ENCODE data around the gene PM20D1.
"Not testable (repeated sequence)": the region's sequence is repeated elsewhere in the genome, so short reads cannot be mapped to it uniquely, and the experiment has no call there.

Gene PM20D1, protein sequence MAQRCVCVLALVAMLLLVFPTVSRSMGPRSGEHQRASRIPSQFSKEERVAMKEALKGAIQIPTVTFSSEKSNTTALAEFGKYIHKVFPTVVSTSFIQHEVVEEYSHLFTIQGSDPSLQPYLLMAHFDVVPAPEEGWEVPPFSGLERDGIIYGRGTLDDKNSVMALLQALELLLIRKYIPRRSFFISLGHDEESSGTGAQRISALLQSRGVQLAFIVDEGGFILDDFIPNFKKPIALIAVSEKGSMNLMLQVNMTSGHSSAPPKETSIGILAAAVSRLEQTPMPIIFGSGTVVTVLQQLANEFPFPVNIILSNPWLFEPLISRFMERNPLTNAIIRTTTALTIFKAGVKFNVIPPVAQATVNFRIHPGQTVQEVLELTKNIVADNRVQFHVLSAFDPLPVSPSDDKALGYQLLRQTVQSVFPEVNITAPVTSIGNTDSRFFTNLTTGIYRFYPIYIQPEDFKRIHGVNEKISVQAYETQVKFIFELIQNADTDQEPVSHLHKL

DNA sequence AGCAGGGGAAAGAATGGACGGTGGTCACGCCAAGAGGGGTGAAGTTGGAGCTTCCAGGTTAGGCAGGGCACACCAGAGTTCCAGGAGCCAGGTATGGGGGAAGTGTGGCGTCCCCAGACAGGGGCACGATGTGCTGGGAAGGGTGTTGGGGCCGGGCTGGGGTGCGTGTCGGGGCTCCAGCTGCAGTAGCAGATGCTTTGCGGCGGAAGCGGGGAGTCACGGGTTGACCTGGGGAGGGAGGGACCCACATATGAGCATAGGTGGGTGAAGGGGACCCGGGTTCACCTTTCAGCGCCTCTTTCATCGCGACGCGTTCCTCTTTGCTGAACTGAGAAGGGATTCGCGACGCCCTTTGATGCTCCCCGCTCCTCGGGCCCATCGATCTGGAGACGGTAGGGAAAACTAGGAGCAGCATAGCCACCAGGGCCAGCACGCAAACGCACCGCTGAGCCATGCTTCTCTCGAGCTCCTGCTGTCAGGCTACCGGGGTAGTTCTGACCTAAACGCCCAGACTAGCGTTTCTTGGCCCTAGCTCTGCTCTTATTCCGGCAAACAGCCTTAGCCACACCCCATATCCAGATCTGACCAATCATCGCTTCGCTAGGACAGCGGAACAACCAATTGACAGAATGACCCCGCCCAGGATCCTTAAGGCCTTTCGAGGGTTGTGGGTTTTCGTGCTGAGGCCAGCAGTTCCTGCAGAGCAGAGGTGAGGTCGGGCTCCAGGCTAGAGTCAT is at the start of gene PM20D1:
PM20D1 (minus strand) TSS at position 514 of the 737 bp plus-strand sequence; CDS start at position 454, 60 bp downstream.
- peak; percentile 81 for DNase-seq

DNA sequence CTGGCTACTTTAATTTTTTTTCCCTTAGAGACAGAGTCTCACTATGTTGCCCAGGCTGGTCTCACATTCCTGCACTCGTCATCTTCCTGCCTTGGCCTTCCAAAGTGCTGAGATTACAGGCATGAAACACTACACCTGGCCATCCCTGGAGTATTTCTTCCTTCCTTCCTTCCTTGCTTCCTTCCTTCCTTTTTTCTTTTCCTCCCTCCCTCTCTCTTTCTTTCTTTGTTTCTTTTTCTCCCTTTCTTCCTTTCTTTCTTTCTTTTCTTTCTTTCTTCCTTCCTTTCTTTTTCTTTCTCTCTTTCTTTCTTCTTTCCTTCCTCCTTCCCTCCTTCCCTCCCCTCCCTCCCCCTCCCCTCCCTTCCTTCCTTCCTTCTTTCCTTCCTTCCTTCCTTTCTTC is 46.4 kb upstream of the PM20D1 start:
- DNase-seq: no peak

DNA sequence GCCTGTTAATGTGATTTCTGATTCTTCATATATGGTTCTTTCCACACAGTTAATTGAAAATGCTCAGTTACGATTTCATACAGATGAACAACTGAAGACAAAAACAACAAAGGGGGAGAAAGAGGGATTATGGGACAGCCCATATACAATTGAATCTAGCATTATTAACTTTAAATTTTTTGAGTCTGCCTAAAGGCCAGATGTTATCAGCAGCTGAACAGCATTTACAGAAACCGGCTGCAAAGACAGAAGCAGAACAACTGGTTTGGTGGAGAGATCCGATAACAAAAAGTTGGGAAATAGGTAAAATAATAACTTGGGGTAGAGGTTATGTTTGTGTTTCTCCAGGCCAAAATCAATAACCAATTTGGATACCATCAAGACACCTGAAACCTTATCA is 44.2 kb upstream of the PM20D1 start:
- DNase-seq: not testable (repeated sequence)

DNA sequence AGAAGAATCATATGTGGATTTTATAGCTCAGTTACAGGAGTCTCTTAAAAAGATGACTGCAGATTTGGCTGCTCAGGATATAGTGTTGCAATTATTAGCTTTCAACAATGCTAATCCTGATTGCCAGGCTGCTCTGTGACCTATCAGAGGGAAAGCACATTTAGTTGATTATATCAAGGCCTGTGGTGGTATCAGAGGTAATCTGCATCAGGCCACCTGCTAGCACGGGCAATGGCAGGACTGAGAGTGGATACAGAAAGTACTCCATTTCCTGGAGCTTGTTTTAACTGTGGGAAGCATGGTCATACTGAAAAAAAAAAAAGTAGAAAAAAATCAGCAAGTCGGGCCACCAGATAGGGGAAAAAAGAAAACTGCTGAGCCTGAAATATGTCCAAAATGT is 42.2 kb upstream of the PM20D1 start:
- DNase-seq: not testable (repeated sequence)

DNA sequence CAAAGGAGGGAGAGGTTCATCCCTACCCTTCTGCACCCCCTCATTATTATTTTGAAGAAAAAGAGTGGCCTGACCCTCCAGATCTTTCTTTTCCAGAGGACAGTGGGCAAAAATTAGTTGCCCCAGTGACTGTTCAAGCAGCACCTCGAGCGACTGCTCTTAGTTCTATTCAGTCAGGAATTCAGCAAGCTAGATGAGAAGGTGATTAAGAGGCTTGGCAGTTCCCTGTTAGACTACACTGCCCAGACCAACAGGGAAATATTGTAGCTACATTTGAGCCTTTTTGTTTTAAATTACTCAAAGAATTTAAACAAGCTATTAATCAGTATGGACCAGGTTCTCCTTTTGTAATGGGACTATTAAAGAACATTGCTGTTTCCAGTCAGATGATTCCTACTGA is 41.5 kb upstream of the PM20D1 start:
- DNase-seq: not testable (repeated sequence)

DNA sequence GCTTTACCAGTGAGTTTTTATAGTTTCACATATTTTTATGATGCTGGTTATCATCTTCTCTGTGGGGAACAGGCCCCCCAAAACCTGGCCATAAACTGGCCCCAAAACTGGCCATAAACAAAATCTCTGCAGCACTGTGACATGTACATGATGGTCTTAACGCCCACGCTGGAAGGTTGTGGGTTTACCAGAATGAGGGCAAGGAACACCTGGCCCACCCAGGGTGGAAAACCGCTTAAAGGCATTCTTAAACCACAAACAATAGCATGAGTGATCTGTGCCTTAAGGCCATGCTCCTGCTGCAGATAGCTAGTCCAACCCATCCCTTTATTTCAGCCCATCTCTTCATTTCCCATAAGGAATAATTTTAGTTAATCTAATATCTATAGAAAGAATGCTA is 40.7 kb upstream of the PM20D1 start:
- not testable (repeated sequence) for DNase-seq

DNA sequence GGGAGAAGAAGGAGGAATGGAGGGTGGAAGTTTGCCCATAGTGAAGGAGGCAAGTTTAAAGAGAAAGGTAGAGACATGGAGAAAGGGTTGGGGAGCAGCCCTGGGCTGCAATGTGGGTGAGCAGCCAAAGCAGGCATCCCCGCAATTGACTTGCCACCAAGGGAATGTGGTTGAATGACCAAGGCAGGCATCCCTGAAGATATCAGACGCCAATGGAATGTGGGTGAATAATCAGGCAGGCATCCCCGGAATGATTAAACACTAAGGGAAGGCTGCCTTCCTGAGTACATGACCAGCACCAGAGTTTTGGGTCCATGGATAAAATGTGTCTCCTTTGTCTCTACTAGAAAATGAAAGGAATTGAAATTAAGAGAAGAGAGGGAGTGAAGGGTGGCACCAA is 39.8 kb upstream of the PM20D1 start:
- DNase-seq: not testable (repeated sequence)

DNA sequence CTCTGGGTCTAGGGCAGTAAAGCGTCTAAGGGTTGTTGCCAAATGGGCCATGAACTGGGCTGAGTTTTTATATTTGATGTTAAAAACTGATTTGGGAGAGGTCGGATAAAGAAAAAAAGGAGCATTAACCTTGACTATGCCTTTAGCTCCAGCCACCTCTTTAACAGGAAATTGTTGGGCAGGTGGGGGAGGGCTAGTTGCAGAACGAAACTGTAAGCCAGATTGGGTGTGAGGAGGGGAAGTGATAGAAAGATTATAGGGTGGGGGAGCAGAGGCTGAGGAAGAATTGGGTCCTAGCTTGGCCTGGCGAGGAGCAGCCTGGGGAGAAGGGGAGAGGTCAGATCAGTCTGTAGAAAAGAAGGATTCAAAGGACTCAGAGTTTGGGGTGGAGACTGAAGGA is 39.1 kb upstream of the PM20D1 start:
- DNase-seq: not testable (repeated sequence)

DNA sequence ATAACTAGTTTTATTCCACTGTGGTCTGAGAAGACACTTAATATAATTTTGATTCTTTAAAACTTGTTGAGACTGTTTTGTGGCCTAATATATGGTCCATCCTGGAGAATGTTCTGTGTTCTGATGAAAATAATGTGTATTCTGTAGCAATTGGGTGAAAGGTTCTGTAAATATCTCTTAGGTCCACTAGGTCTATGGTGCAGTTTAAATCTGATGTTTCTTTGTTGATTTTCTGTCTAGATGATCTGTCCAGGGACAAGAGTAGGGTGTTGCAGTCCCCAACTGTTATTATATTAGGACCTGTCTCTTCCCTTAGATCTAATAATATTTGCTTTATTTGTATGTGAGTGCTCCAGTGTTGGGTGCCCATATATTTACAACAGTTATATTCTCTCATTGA is 33.9 kb upstream of the PM20D1 start:
- DNase-seq: no peak

DNA sequence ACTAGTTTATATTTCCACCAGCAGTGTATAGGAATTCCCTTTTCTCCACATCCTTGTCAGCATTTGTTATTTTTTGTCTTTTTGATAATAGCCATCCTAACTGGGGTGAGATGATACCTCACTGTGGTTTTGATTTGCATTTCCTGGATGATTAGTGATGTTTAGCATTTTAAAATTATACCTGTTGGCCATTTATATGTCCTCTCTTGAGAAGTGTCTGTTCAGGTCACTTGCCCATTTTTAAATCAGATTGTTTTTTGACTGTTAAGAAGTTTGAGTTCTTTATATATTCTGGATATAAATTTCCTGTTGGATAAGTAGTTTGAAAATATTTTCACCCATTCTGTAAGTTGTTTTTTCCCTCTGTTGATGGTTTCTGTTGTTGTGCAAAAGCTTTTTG is 31.0 kb upstream of the PM20D1 start:
- no peak for DNase-seq

DNA sequence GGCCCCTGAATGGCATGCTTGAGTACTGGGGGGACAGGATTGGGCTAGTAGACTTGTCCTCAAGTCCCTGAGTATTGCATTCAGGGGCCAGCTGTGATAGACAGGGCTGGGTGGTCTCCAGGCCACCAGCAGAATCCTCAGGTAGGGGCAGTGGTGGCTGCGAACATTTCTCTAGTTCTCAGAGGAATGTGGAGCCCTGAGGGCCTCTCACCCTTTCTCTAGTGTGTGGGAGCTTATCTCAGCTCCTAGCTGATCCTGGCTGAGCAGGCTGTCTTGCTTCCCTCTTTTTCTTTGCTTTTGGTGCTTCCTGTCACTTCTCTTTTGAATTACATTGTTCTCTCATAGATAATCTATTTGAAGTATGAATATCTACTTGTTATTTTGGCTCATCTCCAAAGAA is 30.0 kb upstream of the PM20D1 start:
- DNase-seq: no peak

DNA sequence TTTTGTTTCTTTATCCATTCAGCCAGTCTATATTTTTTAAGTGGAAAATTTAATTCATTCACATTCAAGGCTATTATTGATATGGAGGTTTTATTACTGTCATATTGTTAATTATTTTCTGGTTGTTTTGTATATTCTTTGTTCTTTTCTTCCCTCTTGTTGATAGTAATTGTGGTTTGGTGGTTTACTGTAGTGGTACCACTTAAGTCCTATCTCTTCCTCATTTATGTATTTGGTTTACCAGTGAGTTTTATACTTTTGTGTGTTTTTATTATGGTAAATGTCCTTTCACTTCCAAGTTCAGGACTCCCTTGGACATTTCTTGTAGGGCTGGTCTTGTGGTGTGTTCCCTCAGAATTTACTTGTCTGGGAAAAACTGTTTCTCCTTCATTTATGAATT is 28.1 kb upstream of the PM20D1 start:
- DNase-seq: no peak

DNA sequence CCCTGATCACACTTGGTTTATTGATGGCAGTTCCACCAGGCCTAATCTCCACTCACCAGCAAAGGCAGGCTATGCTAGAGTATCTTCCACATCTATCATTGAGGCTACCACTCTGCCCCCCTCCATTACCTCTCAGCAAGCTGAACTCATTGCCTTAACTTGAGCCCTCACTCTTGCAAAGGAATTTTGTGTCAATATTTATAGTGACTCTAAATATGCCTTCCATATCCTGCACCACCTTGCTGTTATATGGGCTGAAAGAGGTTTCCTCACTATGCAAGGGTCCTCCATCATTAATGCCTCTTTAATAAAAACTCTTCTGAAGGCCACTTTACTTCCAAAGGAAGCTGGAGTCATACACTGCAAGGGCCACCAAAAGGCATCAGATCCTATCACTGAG is 23.2 kb upstream of the PM20D1 start:
- DNase-seq: not testable (repeated sequence)

DNA sequence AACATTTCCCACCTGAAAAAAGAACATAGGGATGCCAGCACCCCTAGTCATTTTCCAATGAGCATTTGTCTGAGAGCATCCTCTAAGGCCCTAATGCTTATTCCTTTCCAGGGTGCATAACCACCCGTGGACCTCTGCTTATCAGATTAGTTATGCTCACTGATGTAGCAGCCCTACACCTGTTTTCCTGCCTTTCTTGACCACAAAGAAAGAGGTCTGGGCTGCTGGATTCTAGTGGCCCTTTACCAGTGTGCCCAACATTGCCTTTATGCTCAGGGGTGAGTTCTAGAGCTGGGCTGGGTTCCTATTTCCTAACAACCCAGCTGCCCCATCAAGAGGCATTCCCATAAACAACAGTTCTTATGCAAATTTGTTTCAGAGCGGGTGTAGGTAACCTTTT is 20.3 kb upstream of the PM20D1 start:
- DNase-seq: no peak

DNA sequence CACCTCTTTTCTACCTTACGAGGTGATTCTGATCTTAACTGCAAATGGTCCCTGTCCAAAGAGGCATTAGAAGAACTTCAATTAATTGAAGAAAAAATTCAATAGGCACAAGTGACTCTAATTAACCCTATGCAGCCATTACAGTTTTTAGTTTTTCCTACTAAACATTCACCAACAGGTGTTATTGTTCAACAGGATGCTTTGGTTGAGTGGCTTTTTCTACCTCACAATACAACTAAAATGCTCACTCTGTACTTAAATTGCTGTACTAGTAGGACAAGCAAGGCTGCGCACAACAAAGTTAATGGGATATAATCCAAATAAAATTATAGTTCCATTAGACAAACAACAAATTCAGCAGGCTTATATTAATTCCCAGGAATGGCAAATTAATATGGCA is 11.6 kb upstream of the PM20D1 start:
- no peak for DNase-seq

DNA sequence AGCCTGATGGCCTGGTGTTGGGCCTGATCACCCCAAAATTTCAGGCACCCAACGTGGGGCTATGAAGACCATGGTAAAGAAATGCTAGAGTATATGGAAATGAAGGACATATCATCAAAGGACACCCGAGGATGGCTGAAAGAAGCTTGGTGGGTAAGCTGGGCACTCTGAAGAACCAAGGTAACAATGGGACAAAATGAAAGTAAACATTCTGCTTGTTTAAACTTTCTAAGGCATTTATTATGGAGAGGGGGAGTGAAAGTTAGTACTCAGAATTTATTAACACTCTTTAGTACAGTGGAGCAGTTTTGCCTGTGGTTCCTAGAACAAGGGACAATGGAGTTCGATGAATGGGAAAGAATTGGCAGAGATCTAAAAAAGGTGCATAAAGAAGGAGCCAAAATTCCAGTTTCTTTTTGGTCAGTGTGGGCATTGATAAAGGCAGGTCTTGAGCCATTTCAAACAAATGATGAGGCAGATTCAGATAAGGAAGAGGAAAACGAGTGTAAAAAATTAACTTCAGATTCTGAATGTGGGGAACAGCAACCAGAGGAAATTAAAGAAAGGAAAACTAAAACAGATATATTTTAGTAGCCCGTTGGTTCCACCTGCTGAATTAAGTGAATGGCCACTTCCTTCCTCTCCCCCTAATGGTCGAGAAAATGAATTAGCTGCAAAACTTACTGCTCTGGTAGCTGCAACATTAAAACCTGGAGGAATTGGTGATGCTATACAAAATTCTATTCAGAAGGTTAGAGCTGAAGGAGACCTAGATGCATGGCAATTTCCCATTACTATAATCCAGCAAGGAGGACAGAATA is 8.4 kb upstream of the PM20D1 start:
- no peak for DNase-seq

DNA sequence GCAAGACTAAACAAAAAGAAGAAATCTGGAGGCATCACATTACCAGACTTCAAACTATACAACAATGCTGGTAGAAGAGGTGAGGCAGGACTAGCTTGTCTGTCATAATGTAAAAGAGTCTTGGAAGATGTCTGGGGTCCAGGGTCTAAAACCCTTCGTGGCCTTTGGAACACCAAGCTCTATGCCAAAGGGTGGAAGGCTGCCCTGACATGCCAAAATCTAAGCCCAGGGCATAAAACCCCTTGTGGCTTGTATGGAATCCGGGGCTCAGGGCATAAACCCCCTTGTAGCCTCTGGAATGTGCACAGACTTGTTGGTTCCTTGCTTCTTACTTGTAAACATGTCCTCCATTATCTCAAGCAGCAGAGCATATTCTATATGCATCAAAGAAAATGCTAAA is 7.6 kb upstream of the PM20D1 start:
- DNase-seq: not testable (repeated sequence)

DNA sequence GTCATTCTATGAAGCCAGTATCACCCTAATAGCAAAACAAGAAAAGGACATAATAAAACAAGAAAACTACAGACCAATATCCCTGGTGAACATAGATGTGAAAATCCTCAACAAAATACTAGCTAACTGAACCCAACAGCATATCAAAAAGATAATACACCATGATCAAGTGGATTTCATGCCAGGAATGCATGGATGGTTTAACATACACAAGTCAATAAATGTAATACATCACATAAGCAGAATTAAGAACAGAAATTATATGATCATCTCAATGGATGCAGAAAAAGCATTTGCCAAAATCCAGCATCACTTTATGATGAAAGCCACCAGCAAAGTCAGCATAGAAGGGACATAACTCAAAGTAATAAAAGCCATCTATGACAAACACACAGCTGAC is 6.5 kb upstream of the PM20D1 start:
- no peak for DNase-seq

DNA sequence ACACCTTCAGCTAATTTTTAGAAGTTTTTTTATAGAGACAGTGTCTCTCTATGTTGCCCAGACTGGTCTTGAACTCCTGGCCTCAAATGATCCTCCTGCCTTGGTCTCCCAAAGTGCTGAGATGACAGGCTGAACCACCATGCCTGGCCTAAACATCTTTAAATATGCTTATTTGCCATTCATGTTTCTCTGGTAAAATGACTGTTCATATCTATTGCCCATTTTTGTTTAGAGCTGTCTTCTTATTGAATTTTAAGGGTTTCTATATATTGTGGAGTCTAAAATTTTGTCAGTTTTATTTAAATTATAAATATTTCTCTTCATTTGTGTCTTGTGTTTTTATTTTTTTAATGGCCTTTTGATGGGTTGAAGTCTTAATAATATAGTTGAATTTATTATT is 3.0 kb upstream of the PM20D1 start:
- DNase-seq: no peak

DNA sequence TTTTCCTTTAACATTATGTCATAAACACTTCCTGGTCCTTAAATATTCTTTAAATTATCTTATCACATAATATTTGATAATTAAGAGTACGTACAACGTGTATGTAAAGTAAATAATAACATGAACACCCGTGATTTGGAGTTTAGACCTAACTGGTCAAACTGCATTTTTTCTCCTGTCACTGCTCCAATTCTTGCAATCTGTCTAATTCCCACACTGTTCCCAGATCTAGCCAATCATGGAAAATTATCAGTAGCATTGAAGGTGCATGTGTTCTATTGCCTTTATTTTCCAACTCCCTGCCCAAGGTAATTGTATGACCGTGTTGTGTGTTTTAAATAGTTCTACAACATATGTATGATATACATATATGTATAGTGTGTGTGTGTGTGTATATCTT is 2.1 kb upstream of the PM20D1 start:
- no peak for DNase-seq

DNA sequence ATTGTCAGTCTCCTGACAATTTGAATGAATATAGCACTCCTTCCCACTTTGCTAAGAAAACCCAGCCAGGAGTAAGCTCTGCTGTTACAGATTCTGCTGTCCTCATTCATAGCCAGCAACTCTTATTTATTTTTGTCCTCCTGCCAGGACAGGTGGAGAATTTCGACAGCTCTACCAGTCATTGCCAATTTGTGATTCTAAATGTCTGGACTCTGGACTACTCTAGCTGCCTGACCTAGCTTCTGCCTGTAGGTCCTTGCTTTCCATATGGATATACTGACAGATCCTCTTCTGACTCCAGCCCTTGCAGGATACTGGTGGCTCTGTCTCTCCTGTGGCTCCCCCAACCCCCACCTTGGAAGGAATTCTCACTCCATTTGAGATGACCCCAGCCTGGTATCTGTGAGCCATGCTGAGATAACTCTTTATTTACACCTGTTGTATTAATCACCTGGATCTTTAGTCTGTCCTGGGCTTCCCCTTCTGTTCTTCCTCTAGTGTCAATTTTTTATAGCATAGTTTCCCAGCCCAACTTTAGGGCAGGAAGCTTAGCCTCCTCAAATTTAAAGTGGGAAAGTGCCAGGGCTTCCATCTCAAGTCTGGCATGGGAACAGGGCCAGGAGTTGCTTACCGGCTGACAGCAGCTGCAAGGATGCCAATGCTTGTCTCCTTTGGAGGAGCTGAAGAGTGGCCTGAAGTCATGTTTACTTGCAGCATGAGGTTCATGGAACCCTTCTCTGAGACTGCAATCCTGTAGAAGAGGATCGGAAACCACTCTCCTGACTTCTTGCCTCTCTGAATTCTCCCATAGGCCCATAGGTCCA is 6.7 kb downstream of the PM20D1 start:
- no peak for DNase-seq

DNA sequence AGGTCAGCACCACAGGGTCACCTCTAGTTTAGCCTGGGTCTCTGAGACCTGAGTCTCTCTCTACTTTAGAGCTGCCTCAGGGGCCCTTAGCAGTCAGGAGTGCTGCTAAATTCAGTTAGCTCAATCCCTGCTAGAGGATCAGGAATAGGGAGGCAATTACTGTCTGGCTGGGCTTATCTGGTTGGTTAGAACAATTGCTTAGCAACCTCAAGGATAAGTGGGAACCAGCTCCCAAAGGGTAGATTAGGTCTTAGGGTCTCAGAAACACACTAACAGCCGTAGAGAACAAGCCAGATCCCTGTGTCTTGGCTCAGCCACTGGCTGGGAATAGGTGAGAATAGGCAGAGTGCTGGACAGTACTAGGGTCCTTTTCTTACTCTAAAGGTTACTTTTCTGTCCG is 7.7 kb downstream of the PM20D1 start:
- no peak for DNase-seq

Measured in inflammatory macrophage treated with lipopolysaccharide for 4 hours (primary cell).